Dendritic cell treated with granulocyte-macrophage colony-stimulating factor and Interleukin-4, amounts not matched to agents 40 ng/mL and 50 ng/mL, for 4 days (primary cell): ENCODE measurements around the gene SNRNP48.

Source experiments
- H3K27ac Mint-ChIP-seq: one replicate; pipeline ENCODE4 v1.8.0; 2022; ENCODE audit warnings: mild to moderate bottlenecking, mixed read lengths
- H3K27me3 Mint-ChIP-seq: one replicate; pipeline ENCODE4 v1.8.0; 2022; ENCODE audit warnings: mild to moderate bottlenecking, mixed read lengths
- H3K36me3 Mint-ChIP-seq: one replicate; pipeline ENCODE4 v1.8.0; 2022; ENCODE audit warnings: low read depth, mixed read lengths
- H3K4me1 Mint-ChIP-seq: one replicate; pipeline ENCODE4 v1.8.0; 2022; ENCODE audit warnings: low read depth, mixed read lengths
- H3K4me3 Mint-ChIP-seq: one replicate; pipeline ENCODE4 v1.8.0; 2022; ENCODE audit warnings: mild to moderate bottlenecking, moderate library complexity, mixed read lengths
- H3K9me3 Mint-ChIP-seq: one replicate; pipeline ENCODE4 v1.8.0; 2022; ENCODE audit warnings: mixed read lengths
- intact Hi-C: fragments of 100-400 bp; cut with micrococcal nuclease; formaldehyde crosslinking; loops from one replicate; pipeline ENCODE4 v1.15.0; 2022

Gene SNRNP48

DNA sequence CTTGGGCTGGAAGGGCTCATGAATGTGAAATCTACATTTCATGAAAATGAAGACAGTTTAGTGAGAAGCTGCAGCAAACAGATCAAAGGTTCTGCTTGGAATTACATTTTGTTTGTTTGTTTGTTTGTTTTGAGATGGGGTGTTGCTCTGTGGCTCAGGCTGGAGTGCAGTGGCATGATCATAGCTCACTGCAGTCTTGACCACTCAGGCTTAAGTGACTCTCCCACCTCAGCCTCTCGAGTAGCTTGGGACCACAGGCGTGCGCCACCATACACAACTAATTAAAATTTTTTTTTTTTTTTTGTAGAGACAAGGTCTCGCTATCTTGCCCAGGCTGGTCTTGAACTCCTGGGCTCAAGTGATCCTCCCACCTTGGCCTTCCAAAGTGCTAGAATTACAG, 42.7 kb upstream of the SNRNP48 start:
- H3K4me1 Mint-ChIP-seq, result peaks cover 2% of the 10 kb centered on the region
- intact Hi-C loops, result no loop called here
- no peak overlapping the region for H3K4me3 Mint-ChIP-seq
- peaks cover 4% of the 10 kb centered on the region for H3K36me3 Mint-ChIP-seq
- no peak overlapping the region for H3K27ac Mint-ChIP-seq
- H3K9me3 Mint-ChIP-seq, result no peaks in the 10 kb centered on the region
- peaks cover 71% of the 10 kb centered on the region for H3K27me3 Mint-ChIP-seq

DNA sequence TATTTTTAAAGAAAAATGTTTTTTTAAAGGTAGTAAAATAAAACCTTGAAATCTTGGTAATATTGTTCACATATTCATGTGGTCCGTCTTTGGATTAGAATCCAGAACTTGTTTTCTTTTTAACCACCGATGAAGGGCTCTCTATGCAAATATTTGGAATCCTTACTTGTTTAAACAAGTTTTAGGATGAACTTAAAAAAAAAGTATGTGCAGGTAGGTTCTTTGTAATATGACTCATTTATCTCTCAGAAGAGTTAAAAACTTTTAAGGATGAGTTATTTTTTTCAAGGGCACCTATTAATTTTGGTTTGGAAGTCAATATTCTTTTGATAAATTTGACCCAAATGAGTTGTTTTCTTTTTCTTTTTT, 39.6 kb upstream of the SNRNP48 start:
- H3K27me3 Mint-ChIP-seq, result peaks cover 61% of the 10 kb centered on the region
- H3K9me3 Mint-ChIP-seq, result no peaks in the 10 kb centered on the region
- no peaks in the 10 kb centered on the region for H3K4me1 Mint-ChIP-seq
- no peak overlapping the region for H3K27ac Mint-ChIP-seq
- intact Hi-C loops, result no loop called here
- H3K4me3 Mint-ChIP-seq, result no peak overlapping the region
- H3K36me3 Mint-ChIP-seq, result no peaks in the 10 kb centered on the region

DNA sequence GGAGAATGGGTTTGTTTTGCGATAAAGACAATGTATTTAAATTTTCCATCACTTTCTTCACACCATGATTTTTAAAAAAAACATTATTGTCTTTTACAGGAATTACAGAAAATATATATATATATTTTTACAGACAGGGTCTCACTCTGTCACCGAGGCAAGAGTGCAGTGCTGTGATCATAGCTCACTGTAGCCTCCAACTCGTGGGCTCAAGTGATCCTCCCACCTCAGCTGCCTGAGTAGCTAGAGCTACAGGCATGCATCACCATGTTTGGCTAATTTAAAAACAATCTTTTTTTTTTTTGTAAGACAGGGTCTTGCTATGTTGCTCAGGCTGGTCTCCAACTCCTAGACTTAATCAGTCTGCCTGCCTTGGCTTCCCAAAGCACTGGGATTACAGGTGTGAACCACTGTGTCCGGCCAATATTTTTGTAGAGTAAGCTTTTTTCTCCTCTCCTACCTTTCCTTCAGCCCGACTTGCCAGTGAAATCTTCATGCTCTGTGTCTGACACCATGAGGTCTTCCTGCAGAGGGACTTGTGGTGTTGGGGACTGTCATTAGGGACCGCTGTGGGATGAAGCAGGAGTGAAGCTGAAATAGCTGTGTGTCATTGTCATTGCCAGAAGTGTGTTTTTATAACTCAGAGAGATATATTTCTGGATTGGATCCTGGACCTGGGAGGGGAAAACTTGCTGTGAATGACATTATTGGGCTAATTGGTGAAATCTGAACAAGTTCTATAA, 35.3 kb upstream of the SNRNP48 start:
- no peak overlapping the region for H3K4me3 Mint-ChIP-seq
- no peaks in the 10 kb centered on the region for H3K36me3 Mint-ChIP-seq
- no peaks in the 10 kb centered on the region for H3K9me3 Mint-ChIP-seq
- no peak overlapping the region for H3K27ac Mint-ChIP-seq
- intact Hi-C loops, result no loop called here
- H3K4me1 Mint-ChIP-seq, result no peaks in the 10 kb centered on the region
- H3K27me3 Mint-ChIP-seq, result peaks cover 35% of the 10 kb centered on the region

GRCh38 chr6:7555671-7556070, 34.3 kb upstream of the SNRNP48 start:
- no peaks in the 10 kb centered on the region for H3K36me3 Mint-ChIP-seq
- H3K4me3 Mint-ChIP-seq, result no peak overlapping the region
- no peak overlapping the region for H3K27ac Mint-ChIP-seq
- H3K4me1 Mint-ChIP-seq, result no peaks in the 10 kb centered on the region
- H3K27me3 Mint-ChIP-seq, result peaks cover 32% of the 10 kb centered on the region
- intact Hi-C loops, result no loop called here
- H3K9me3 Mint-ChIP-seq, result no peaks in the 10 kb centered on the region

- Mint-ChIP-seq H3K9me3 (no peaks in the 10 kb centered on the region), H3K4me1 (no peaks in the 10 kb centered on the region), H3K36me3 (no peaks in the 10 kb centered on the region), H3K4me3 (no peak overlapping the region), H3K27ac (no peak overlapping the region), H3K27me3 (peaks cover 30% of the 10 kb centered on the region)
- intact Hi-C loops, result no loop called here
These were observed 33.4 kb upstream of the SNRNP48 start for GRCh38 chr6:7556394-7557106.

DNA sequence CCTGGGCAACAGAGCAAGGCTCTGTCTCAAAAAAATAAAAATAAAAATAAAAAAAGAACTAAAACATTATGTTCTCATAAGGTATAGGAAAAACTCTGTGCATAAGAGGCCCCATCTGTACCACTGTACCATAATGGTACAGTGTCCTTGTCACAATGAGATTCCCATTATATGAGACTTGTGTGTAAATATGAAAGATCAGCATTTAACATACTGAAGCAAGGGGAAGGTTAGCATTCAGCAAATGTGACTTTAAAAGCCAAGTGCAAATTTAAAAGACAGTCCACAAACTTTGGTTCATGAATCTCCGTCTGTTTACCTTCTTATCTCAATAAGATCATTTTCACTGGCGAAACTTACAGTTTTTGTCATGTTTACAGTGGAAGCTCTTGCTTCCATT, 32.3 kb upstream of the SNRNP48 start:
- Mint-ChIP-seq H3K27ac (no peak overlapping the region), H3K27me3 (peaks cover 22% of the 10 kb centered on the region), H3K4me1 (peaks cover 5% of the 10 kb centered on the region), H3K9me3 (no peaks in the 10 kb centered on the region), H3K4me3 (no peak overlapping the region), H3K36me3 (no peaks in the 10 kb centered on the region)
- intact Hi-C loops, result no loop called here

DNA sequence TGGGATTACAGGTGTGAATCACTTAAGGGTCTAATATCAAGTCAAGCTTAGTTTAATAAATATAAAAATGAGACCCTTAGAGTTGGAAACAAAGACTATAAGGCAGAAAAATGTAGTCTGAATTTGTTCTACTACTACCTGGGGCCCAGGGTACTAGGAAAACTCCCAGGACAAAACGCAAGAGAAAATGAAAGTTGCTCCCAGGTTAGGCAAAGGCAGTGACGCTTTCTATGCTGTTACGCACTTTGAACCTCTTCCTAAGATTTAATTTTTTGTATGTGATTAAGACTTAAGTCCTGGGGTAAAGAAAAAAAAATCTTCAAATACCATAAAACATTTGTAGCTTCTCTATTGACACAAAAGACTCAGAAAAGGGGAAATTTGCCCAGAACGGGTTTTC, 31.2 kb upstream of the SNRNP48 start:
- no peak overlapping the region for H3K27ac Mint-ChIP-seq
- intact Hi-C loops, result no loop called here
- H3K4me1 Mint-ChIP-seq, result peaks cover 16% of the 10 kb centered on the region
- H3K4me3 Mint-ChIP-seq, result no peak overlapping the region
- peaks cover 13% of the 10 kb centered on the region for H3K27me3 Mint-ChIP-seq
- H3K9me3 Mint-ChIP-seq, result no peaks in the 10 kb centered on the region
- H3K36me3 Mint-ChIP-seq, result no peaks in the 10 kb centered on the region

GRCh38 chr6:7559196-7559595, 30.8 kb upstream of the SNRNP48 start:
- Mint-ChIP-seq H3K27ac (no peak overlapping the region), H3K4me3 (no peak overlapping the region), H3K27me3 (peaks cover 13% of the 10 kb centered on the region), H3K36me3 (no peaks in the 10 kb centered on the region), H3K9me3 (no peaks in the 10 kb centered on the region), H3K4me1 (peaks cover 18% of the 10 kb centered on the region)
- intact Hi-C loops, result no loop called here

GRCh38 chr6:7559651-7560385, 30.2 kb upstream of the SNRNP48 start:
- H3K9me3 Mint-ChIP-seq, result no peaks in the 10 kb centered on the region
- intact Hi-C loops, result no loop called here
- H3K27ac Mint-ChIP-seq, result no peak overlapping the region
- H3K4me1 Mint-ChIP-seq, result peaks cover 18% of the 10 kb centered on the region
- no peaks in the 10 kb centered on the region for H3K36me3 Mint-ChIP-seq
- no peak overlapping the region for H3K4me3 Mint-ChIP-seq
- H3K27me3 Mint-ChIP-seq, result peaks cover 10% of the 10 kb centered on the region

GRCh38 chr6:7561153-7561964, 28.6 kb upstream of the SNRNP48 start:
- intact Hi-C loops, result no loop called here
- peaks cover 2% of the 10 kb centered on the region for H3K27me3 Mint-ChIP-seq
- no peaks in the 10 kb centered on the region for H3K36me3 Mint-ChIP-seq
- no peak overlapping the region for H3K4me3 Mint-ChIP-seq
- no peaks in the 10 kb centered on the region for H3K9me3 Mint-ChIP-seq
- H3K4me1 Mint-ChIP-seq, result peaks cover 18% of the 10 kb centered on the region
- no peak overlapping the region for H3K27ac Mint-ChIP-seq

DNA sequence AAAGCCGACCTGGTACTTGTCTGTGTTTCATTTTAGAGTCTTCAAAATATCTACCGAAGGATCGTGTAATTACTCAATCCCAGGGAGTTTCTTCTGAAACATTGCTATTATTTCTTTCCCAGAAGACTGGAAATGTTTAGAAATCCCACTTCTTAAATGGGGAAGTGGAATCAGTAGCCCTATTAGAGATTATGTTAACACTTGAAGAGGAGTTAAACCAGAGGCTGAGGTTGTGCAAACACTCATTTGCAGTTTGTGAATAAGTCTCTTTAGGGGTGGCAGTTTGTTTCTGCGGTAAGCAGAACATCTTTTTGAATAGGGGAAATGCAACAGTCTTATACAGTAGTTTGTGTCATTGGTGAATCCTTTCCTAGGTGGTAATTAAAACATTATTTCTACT, 27.2 kb upstream of the SNRNP48 start:
- H3K9me3 Mint-ChIP-seq, result no peaks in the 10 kb centered on the region
- H3K27ac Mint-ChIP-seq, result no peak overlapping the region
- peaks cover 4% of the 10 kb centered on the region for H3K27me3 Mint-ChIP-seq
- H3K4me3 Mint-ChIP-seq, result no peak overlapping the region
- peaks cover 18% of the 10 kb centered on the region for H3K4me1 Mint-ChIP-seq
- intact Hi-C loops, result no loop called here
- H3K36me3 Mint-ChIP-seq, result no peaks in the 10 kb centered on the region

GRCh38 chr6:7566107-7566506, 23.9 kb upstream of the SNRNP48 start:
- Mint-ChIP-seq H3K4me1 (peaks cover 18% of the 10 kb centered on the region), H3K36me3 (no peaks in the 10 kb centered on the region), H3K27me3 (peaks cover 7% of the 10 kb centered on the region), H3K27ac (no peak overlapping the region), H3K9me3 (no peaks in the 10 kb centered on the region), H3K4me3 (no peak overlapping the region)
- intact Hi-C loops, result no loop called here

DNA sequence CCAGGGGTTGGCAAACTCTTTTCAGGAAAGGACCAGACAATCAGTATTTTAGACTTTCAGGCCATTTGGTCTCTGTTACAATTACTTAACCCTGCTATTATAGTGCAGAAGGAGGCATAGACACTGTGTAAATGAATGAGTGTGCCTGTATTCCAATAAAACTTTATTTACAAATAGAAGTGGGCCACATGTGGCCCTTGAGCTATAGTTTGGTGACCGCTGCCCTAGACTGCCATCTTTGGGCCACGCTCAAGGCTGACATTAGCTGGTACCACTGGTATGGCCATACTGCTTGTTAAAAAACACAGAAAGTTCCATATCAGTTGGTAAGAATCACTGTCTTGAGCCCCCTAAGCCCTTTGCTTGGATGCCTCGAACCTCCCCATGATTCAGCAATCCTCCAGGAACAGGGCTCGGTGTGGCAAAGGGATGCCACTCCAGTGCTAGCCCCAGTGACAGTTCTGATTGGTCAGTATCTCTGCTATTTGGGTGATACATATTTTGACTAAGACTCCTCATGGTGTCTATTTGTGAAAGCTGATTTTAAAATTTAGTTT, 23.3 kb upstream of the SNRNP48 start:
- peaks cover 18% of the 10 kb centered on the region for H3K4me1 Mint-ChIP-seq
- peaks cover 7% of the 10 kb centered on the region for H3K27me3 Mint-ChIP-seq
- intact Hi-C loops, result no loop called here
- no peak overlapping the region for H3K4me3 Mint-ChIP-seq
- H3K27ac Mint-ChIP-seq, result no peak overlapping the region
- no peaks in the 10 kb centered on the region for H3K36me3 Mint-ChIP-seq
- H3K9me3 Mint-ChIP-seq, result no peaks in the 10 kb centered on the region
